Measurements from ENCODE around the gene CYSTM1. TPM values are rescaled to one million over a fixed set of nuclear protein-coding genes. Genes with fewer than 3 reads are reported as not detected.

Gene CYSTM1
- total RNA-seq, 1 experiment from 2014 or later: 93.5 TPM

- Mint-ChIP-seq H3K36me3 (ENCODE audit: insufficient read depth, unreplicated experiment) (no peaks in the 10 kb centered on the region), H3K4me3 (ENCODE audit: unreplicated experiment) (no peak overlapping the region), H3K27ac (ENCODE audit: unreplicated experiment) (no peak overlapping the region), H3K9me3 (ENCODE audit: unreplicated experiment) (no peaks in the 10 kb centered on the region), H3K27me3 (ENCODE audit: insufficient read depth, unreplicated experiment) (no peaks in the 10 kb centered on the region), H3K4me1 (ENCODE audit: low read depth, unreplicated experiment) (no peaks in the 10 kb centered on the region)
- no peaks in the 10 kb centered on the region for H3K27me3 ChIP-seq (replicated peaks; ENCODE audit: control insufficient read depth, insufficient read depth, low read length)
- intact Hi-C loops (cut with micrococcal nuclease; ENCODE audit: unreplicated experiment): loop anchor here (1.0 to 5.0 kb wide), 3 partner anchors 14 to 70 kb away; no protein-coding TSS in a partner anchor
- H3K4me3 ChIP-seq (ENCODE audit: low read depth, low read length): no peak overlapping the region
- no peak for DNase-seq
- TF ChIP-seq CTCF (IDR thresholded peaks at IDR 0.05; ENCODE audit: insufficient read depth in 1 of 2, low read depth in 1 of 2, low read length in 1 of 2, severe bottlenecking in 1 of 2, unreplicated experiment in 1 of 2): no peak
- POLR2A ChIA-PET: interaction anchor here (0.5 kb wide), 1 partner anchor 36 kb away, joined by 7 read pairs; no protein-coding TSS in a partner anchor
- BruUV-seq (replicated peaks): no TSS peak
- CTCF ChIA-PET: interaction anchor here (0.7 to 1.9 kb wide), 10 partner anchors 9 to 1497 kb away, joined by 3 to 7 read pairs (median 4); no protein-coding TSS in a partner anchor
- no peaks in the 10 kb centered on the region for H3K36me3 ChIP-seq (ENCODE audit: control insufficient read depth, insufficient read depth, low read length)
- H3K9me3 ChIP-seq: no peaks in the 10 kb centered on the region
- H3K4me1 ChIP-seq: no peaks in the 10 kb centered on the region
These were observed 31.3 kb upstream of the CYSTM1 start for GRCh38 chr5:140143521-140144258.

- Mint-ChIP-seq H3K27me3 (ENCODE audit: insufficient read depth, unreplicated experiment) (no peaks in the 10 kb centered on the region), H3K36me3 (ENCODE audit: insufficient read depth, unreplicated experiment) (no peaks in the 10 kb centered on the region), H3K27ac (ENCODE audit: unreplicated experiment) (no peak overlapping the region), H3K4me1 (ENCODE audit: low read depth, unreplicated experiment) (no peaks in the 10 kb centered on the region), H3K4me3 (ENCODE audit: unreplicated experiment) (no peak overlapping the region), H3K9me3 (ENCODE audit: unreplicated experiment) (no peaks in the 10 kb centered on the region)
- no peak for TF ChIP-seq CTCF (IDR thresholded peaks at IDR 0.05; ENCODE audit: insufficient read depth in 1 of 2, low read depth in 1 of 2, low read length in 1 of 2, severe bottlenecking in 1 of 2, unreplicated experiment in 1 of 2)
- no peak overlapping the region for H3K4me3 ChIP-seq (ENCODE audit: low read depth, low read length)
- ChIA-PET CTCF (interaction anchor here (1.4 to 1.9 kb wide), 2 partner anchors 12 to 19 kb away, joined by 3 to 6 read pairs; no protein-coding TSS in a partner anchor), POLR2A (no interaction called here)
- no peaks in the 10 kb centered on the region for H3K9me3 ChIP-seq
- H3K4me1 ChIP-seq: no peaks in the 10 kb centered on the region
- no peak for DNase-seq
- no TSS peak for BruUV-seq (replicated peaks)
- no peaks in the 10 kb centered on the region for H3K36me3 ChIP-seq (ENCODE audit: control insufficient read depth, insufficient read depth, low read length)
- intact Hi-C loops (cut with micrococcal nuclease; ENCODE audit: unreplicated experiment): no loop called here
- H3K27me3 ChIP-seq (replicated peaks; ENCODE audit: control insufficient read depth, insufficient read depth, low read length): no peaks in the 10 kb centered on the region
These were observed 29.7 kb upstream of the CYSTM1 start for GRCh38 chr5:140145256-140145655.

- Mint-ChIP-seq H3K4me1 (ENCODE audit: low read depth, unreplicated experiment) (no peaks in the 10 kb centered on the region), H3K27me3 (ENCODE audit: insufficient read depth, unreplicated experiment) (no peaks in the 10 kb centered on the region), H3K4me3 (ENCODE audit: unreplicated experiment) (no peak overlapping the region), H3K27ac (ENCODE audit: unreplicated experiment) (no peak overlapping the region), H3K36me3 (ENCODE audit: insufficient read depth, unreplicated experiment) (no peaks in the 10 kb centered on the region), H3K9me3 (ENCODE audit: unreplicated experiment) (no peaks in the 10 kb centered on the region)
- POLR2A ChIA-PET: no interaction called here
- H3K4me1 ChIP-seq: no peaks in the 10 kb centered on the region
- H3K27me3 ChIP-seq (replicated peaks; ENCODE audit: control insufficient read depth, insufficient read depth, low read length): no peaks in the 10 kb centered on the region
- H3K36me3 ChIP-seq (ENCODE audit: control insufficient read depth, insufficient read depth, low read length): no peaks in the 10 kb centered on the region
- no peak for DNase-seq
- H3K9me3 ChIP-seq: no peaks in the 10 kb centered on the region
- no peak for TF ChIP-seq CTCF (IDR thresholded peaks at IDR 0.05; ENCODE audit: insufficient read depth in 1 of 2, low read depth in 1 of 2, low read length in 1 of 2, severe bottlenecking in 1 of 2, unreplicated experiment in 1 of 2)
- intact Hi-C loops (cut with micrococcal nuclease; ENCODE audit: unreplicated experiment): no loop called here
- BruUV-seq (replicated peaks): no TSS peak
- no peak overlapping the region for H3K4me3 ChIP-seq (ENCODE audit: low read depth, low read length)
- CTCF ChIA-PET: interaction anchor here (0.9 kb wide), 1 partner anchor 39 kb away, joined by 3 read pairs; no protein-coding TSS in a partner anchor
These were observed 29.0 kb upstream of the CYSTM1 start for GRCh38 chr5:140145818-140146522.

Measured in Caco-2 (cell line).